Thoracic aorta (tissue), 2 donors: ENCODE results near the gene INPP4A. TPM values are rescaled to one million over a fixed set of nuclear protein-coding genes. Genes with fewer than 3 reads are reported as not detected.

ENCODE experiments used
- ATAC-seq: fragments of 150-250 bp; one replicate; pipeline ENCODE4 v1.8.0; 2017; ENCODE audit warnings: low read depth; ENCODE audit not compliant: insufficient number of reproducible peaks, low FRiP score
- DNase-seq: peaks from one replicate; pipeline ENCODE4 v3.0.0-alpha.2; 2020; ENCODE audit warnings: low spot score
- H3K27ac ChIP-seq, 2 donors: fragments of 200-600 bp; sonication (generic); 1 replicate in 1 of 2; 2 replicates in 1 of 2; pipeline ENCODE4 v1.5.1; 2016; ENCODE audit warnings: mild to moderate bottlenecking in 2 of 2, moderate library complexity in 2 of 2
- H3K27me3 ChIP-seq: fragments of 200-600 bp; sonication (generic); replicated peaks from 2 replicates; pipeline ENCODE4 v1.6.0; 2016; ENCODE audit warnings: mild to moderate bottlenecking; ENCODE audit not compliant: insufficient read depth
- H3K36me3 ChIP-seq: fragments of 200-600 bp; sonication (generic); one replicate; pipeline ENCODE4 v1.5.1; 2016
- H3K4me1 ChIP-seq, 2 donors: fragments of 200-600 bp; sonication (generic); 1 replicate in 1 of 2; 2 replicates in 1 of 2; pipeline versions ENCODE4 v1.5.1 to v1.6.0; 2016; ENCODE audit warnings: low read depth in 2 of 2, mild to moderate bottlenecking in 1 of 2; ENCODE audit not compliant: control insufficient read depth in 1 of 2
- H3K4me3 ChIP-seq: fragments of 200-600 bp; sonication (generic); 2 replicates; pipeline ENCODE4 v1.5.1; 2016; ENCODE audit warnings: mild to moderate bottlenecking
- H3K9me3 ChIP-seq: fragments of 200-600 bp; sonication (generic); 2 replicates; pipeline ENCODE4 v1.5.1; 2016
- CTCF ChIP-seq: fragments of 200-600 bp; sonication (generic); IDR thresholded peaks from one replicate; pipeline ENCODE4 v1.5.1; 2019; ENCODE audit warnings: antibody characterized with exemption
- total RNA-seq, 2 donors: library from RNA; depleted of rRNA; stranded (reverse); fragments of >200 nt; gene quantifications; one replicate each; pipeline versions ENCODE4 v1.1.0 to v1.2.3, GENCODE V29; 2016

The INPP4A gene
- total RNA-seq, 2 donors from 2014 or later = 29.4 to 40.6 TPM

GRCh38 chr2:98570356-98570755 lies 125.7 kb downstream of the INPP4A start:
- Histone ChIP-seq H3K27me3 (no peaks in the 10 kb centered on the region), H3K4me3 (no peak overlapping the region), H3K4me1 (no peaks in the 10 kb centered on the region), H3K9me3 (no peaks in the 10 kb centered on the region), H3K36me3 (peaks cover 28% of the 10 kb centered on the region), H3K27ac (no peak overlapping the region)
- no peak for ATAC-seq
- no peak for DNase-seq
- no peak for TF ChIP-seq CTCF

- H3K27me3 ChIP-seq = no peaks in the 10 kb centered on the region
- H3K4me1 ChIP-seq = no peaks in the 10 kb centered on the region
- no peak overlapping the region for H3K27ac ChIP-seq
- ATAC-seq = no peak
- peaks cover 24% of the 10 kb centered on the region for H3K36me3 ChIP-seq
- DNase-seq = no peak
- TF ChIP-seq CTCF = no peak
- H3K4me3 ChIP-seq = no peak overlapping the region
- H3K9me3 ChIP-seq = no peaks in the 10 kb centered on the region
Measured at GRCh38 chr2:98571121-98571701, 126.6 kb downstream of the INPP4A start.

- no peak for TF ChIP-seq CTCF
Measured at GRCh38 chr2:98571796-98572195, 127.1 kb downstream of the INPP4A start.

GRCh38 chr2:98572211-98572610 lies 127.6 kb downstream of the INPP4A start:
- Histone ChIP-seq H3K9me3 (no peaks in the 10 kb centered on the region), H3K27ac (no peak overlapping the region), H3K4me3 (no peak overlapping the region), H3K36me3 (peaks cover 27% of the 10 kb centered on the region), H3K27me3 (no peaks in the 10 kb centered on the region), H3K4me1 (no peaks in the 10 kb centered on the region)
- no peak for TF ChIP-seq CTCF
- DNase-seq = no peak
- no peak for ATAC-seq

More at GRCh38 chr2:98571796-98572195, 127.1 kb downstream of the INPP4A start:
- ATAC-seq = no peak
- H3K27ac ChIP-seq = no peak overlapping the region
- no peaks in the 10 kb centered on the region for H3K9me3 ChIP-seq
- DNase-seq = no peak
- H3K27me3 ChIP-seq = no peaks in the 10 kb centered on the region
- H3K36me3 ChIP-seq = peaks cover 24% of the 10 kb centered on the region
- no peak overlapping the region for H3K4me3 ChIP-seq
- H3K4me1 ChIP-seq = no peaks in the 10 kb centered on the region

GRCh38 chr2:98572676-98573075 lies 128.0 kb downstream of the INPP4A start:
- H3K4me1 ChIP-seq = no peaks in the 10 kb centered on the region
- ATAC-seq (no peak), DNase-seq (no peak)
- H3K4me3 ChIP-seq = no peak overlapping the region
- no peak for TF ChIP-seq CTCF
- H3K9me3 ChIP-seq = no peaks in the 10 kb centered on the region
- peaks cover 28% of the 10 kb centered on the region for H3K36me3 ChIP-seq
- no peaks in the 10 kb centered on the region for H3K27me3 ChIP-seq
- H3K27ac ChIP-seq = no peak overlapping the region
